Esophagus mucosa (tissue), 1 donor: ENCODE data around the gene DLK2. TPM values are rescaled to one million over a fixed set of nuclear protein-coding genes. Genes with fewer than 3 reads are reported as not detected.
"Not testable (repeated sequence)": the region's sequence is repeated elsewhere in the genome, so short reads cannot be mapped to it uniquely, and the experiment has no call there.

ENCODE experiments used
- ATAC-seq: fragments of 200-7000 bp; cut with Tn5 transposase; one replicate; pipeline ENCODE4 v1.9.1; 2020
- total RNA-seq: library from RNA; stranded (reverse); gene quantifications from one replicate; pipeline ENCODE4 v1.2.4, GENCODE V29; 2023
- donor health status: DM: yes; HTN: yes; CAD: no.

DLK2 gene
- total RNA-seq, 1 donor from 2014 or later: 8.9 TPM

GRCh38 chr6:43481591-43482236 is 26.4 kb upstream of the DLK2 start:
- peak; percentile 93 for ATAC-seq

DNA sequence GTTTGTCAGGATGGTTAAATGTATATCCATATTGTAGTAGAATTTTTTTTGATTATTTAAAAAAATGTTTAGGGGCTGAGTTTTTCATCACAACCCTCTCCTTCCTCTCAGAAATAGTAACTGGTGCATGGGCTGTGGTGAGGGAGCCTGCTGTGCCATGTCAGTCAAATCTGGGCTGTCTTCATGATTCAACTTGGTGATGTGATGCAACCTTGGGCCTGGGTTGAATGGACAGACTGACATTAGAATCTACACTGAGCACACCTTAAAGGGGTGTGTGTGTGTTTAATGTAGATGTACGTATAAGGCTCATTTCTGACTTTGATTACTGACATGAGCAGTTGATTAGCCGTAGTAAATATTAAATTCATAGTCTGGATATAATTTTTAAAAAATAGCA is 25.7 kb upstream of the DLK2 start:
- ATAC-seq: peak; percentile 76

GRCh38 chr6:43478008-43478372 is 22.6 kb upstream of the DLK2 start:
- no peak for ATAC-seq

- peak; percentile 84 for ATAC-seq
Observed at GRCh38 chr6:43477235-43478007, 22.1 kb upstream of the DLK2 start, which contains the start of gene TJAP1. TJAP1 (plus strand) TSS chr6:43477570; CDS start chr6:43499002, 21,432 bp downstream.

DNA sequence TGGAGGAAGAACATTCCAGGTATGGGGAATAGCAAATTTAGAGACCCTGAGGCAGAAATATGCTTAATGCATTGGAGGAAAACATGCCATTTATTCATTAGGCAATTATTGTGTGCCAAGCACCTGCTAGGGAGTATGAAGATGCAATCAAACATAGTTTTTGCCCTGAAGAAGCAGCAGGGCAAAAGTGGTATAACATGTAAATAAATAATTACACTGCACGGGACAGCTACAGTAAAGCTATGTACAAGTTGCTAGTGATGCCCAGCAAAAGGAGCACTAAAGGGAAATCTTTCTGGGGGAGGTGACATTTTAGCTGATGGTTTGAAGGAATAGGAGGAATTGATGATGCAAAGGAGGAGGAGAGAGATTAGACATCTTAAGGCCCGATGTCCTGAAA is 21.4 kb upstream of the DLK2 start:
- ATAC-seq: no peak

DNA sequence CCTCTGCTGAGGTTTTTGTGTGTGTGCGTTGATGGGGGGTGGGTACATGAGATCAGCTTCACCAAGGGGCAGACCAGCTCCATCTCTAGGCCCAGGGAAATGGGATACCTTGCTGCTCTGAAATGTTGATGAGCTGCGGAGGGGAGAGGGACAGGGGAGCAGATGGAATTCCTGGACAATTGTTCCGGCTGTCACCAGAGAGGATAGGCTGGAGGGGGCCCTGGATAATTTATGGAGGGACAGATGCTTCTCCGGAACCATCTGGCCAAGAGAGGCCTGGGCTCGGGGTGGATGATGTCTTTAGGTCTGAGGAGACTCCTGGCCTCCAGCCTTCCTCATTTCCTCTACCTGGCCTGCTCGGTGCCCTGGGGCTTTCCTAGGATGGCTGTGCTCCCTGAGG is 20.2 kb upstream of the DLK2 start:
- ATAC-seq: no peak

- no peak for ATAC-seq
Observed at GRCh38 chr6:43472515-43472914, 17.2 kb upstream of the DLK2 start.

GRCh38 chr6:43471399-43471798 is 16.1 kb upstream of the DLK2 start:
- no peak for ATAC-seq

DNA sequence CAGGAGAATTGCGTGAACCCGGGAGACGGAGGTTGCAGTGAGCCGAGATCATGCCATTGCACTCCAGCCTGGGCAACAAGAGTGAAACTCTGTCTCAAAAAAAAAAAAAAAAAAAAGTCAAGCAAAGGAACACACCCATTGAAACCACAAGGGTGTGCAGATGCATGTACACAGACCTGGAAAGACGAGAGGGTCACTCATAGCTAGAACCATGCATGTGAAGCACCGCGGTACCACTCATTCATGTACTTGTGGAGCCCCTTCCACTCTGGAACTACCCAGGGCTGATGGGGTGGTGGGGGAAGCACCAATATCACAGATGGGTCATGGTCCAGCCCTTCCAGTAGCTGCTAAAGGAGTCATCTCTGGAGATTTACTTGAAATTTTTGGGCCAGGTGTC is 14.6 kb upstream of the DLK2 start:
- peak; percentile 18 for ATAC-seq

DNA sequence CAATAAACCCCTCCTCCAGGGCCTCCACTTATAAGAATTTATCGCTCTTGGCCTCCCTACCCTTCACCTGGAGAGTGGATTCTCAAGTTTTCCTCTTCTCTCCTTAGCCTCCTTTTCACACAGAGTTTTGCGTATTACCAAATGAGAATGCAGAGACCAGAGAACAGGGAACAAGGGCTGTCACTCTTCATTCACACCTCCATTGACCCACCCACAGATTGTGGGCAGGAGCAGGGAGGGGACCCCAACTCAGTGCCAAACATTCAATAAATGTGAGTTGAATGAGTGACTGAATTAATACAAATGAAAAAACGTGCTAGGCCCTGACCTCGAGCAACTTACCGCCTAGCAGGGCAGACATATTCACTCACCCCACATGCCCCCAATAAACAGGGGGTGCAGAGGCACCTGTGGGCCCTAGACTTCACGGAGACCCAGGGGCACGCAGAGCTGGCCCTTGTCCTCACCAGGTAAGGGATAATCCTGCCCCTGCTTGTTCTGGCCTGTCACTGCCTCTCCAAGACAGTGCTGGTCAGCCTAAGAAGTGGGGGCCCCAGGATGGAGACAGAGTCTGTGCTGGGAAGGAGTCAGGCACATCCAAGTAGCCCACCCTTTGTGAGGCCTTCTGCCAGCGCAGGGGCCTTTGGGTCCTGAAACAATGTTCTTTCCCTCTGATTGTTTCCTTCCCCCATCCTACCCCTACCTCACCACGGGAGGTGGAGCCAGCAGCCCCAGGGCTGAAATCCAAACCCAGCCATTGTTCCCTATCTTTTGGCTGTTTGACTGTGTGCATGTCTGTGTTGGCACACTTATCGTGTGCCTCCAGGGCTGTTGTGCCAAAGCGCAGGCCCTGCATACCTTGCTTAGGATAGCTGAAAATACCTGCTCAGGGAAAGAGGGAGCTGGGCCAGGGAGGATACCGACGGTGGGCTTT is 13.7 kb upstream of the DLK2 start:
- peak; percentile 36 for ATAC-seq

GRCh38 chr6:43468240-43468639 is 12.9 kb upstream of the DLK2 start:
- no peak for ATAC-seq

DNA sequence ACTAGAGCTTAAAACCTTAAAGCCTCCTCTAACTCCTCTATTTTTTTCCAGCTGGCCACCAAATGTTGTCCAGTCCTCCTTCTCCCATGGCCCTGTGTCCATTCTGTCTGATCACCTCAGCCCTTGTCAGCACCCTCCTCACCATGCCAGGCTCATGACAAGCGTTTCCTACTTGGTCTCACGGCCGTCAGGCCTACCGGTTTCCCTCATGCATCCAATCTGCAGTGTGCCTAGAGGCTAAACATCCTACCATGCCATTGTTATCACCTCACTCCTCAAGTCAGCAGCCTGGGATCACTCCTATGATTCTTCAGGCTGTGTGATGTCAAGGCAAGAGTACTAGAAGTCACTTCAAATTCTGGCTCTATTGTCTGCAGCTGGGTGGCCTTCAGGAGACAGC is 12.4 kb upstream of the DLK2 start:
- no peak for ATAC-seq

GRCh38 chr6:43467265-43467664 is 11.9 kb upstream of the DLK2 start:
- ATAC-seq: not testable (repeated sequence)

GRCh38 chr6:43465948-43466347 is 10.6 kb upstream of the DLK2 start:
- ATAC-seq: peak; percentile 11

DNA sequence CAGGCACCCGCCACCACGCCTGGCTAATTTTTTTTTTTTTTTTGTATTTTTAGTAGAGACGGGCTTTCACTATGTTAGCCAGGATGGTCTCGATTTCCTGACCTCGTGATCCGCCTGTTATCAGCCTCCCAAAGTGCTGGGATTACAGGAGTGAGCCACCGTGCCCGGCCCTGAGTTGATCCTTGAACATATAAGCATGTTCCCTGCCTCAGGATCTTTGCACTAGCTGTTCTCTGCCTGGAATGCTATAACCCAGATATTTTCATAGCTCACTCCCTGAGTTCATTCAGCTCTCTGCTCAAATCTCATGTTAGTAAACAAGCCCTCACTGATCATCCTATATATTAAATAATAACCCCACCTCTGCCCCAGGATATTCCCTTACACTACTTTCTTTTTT is 9.0 kb upstream of the DLK2 start:
- no peak for ATAC-seq

DNA sequence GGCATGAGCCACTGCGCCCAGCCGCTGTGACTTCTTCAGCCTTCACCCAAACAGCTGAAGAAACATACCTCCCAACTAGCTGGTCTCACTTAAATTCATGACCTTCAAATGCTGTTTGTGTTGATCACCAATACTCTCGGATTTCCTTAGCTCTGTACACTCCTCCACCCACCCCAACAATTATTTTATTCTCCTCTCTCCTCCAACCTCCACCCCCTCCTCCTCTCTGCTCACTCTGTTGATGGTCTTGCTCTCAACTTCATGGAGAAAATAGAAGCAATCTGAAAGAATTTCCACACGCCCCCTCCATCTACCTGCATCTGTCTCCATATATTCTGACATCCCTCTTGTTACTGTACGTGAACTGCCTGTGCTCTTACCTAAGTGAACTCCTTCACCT is 6.6 kb upstream of the DLK2 start:
- no peak for ATAC-seq

GRCh38 chr6:43460032-43460431 is 4.7 kb upstream of the DLK2 start:
- ATAC-seq: no peak

GRCh38 chr6:43459535-43459934 is 4.2 kb upstream of the DLK2 start:
- ATAC-seq: no peak

GRCh38 chr6:43458154-43458553 is 2.8 kb upstream of the DLK2 start:
- not testable (repeated sequence) for ATAC-seq

GRCh38 chr6:43457643-43458042 is 2.3 kb upstream of the DLK2 start:
- no peak for ATAC-seq

GRCh38 chr6:43454696-43455530 is 435 bp downstream of the DLK2 start:
- peak; percentile 22 for ATAC-seq

DNA sequence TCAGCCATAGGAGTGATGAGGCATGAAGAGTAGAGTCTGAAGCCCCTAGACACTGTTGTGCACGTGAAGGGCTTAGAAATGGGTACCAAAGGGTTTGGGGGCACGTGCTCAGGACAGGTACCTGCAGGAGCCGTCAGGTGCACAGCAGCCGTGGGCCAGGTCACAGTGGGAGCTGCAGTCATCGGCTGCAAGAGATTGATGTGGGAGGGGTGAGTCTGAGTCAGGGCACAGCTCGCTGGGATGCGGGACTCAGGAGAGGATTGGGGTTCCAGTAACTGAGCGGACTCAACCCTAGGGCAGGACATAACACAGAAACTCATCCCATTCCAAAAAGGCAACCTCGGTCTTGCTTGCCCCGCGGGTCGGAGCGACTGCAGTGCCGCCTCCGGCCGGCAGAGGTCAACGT is 1.1 kb downstream of the DLK2 start:
- peak; percentile 68 for ATAC-seq
